HEK293 (cell line): ENCODE results near the gene RIMKLA.

Experiments used
- AEBP2 ChIP-seq: fragments of 450-650 bp; formaldehyde crosslinking; IDR thresholded peaks from 2 replicates; pipeline ENCODE4 v1.5.1; 2016; ENCODE audit warnings: missing biosample characterization, missing genetic modification characterization, borderline replicate concordance
- CTCF ChIP-seq: fragments of 450-650 bp; formaldehyde crosslinking; IDR thresholded peaks from 2 replicates; pipeline ENCODE4 v1.5.1; 2016; ENCODE audit warnings: missing biosample characterization, missing genetic modification characterization
- FEZF1 ChIP-seq: fragments of 450-650 bp; formaldehyde crosslinking; IDR thresholded peaks from 2 replicates; pipeline ENCODE4 v1.5.1; 2016; ENCODE audit warnings: missing biosample characterization, missing genetic modification characterization
- KLF1 ChIP-seq: fragments of 450-650 bp; formaldehyde crosslinking; IDR thresholded peaks from 2 replicates; pipeline ENCODE4 v1.5.1; 2016; ENCODE audit warnings: missing biosample characterization, missing genetic modification characterization
- KLF17 ChIP-seq: fragments of 450-650 bp; formaldehyde crosslinking; IDR thresholded peaks from 2 replicates; pipeline ENCODE4 v1.5.1; 2016; ENCODE audit warnings: missing biosample characterization, missing genetic modification characterization
- YY1 ChIP-seq: fragments of 450-650 bp; formaldehyde crosslinking; IDR thresholded peaks from 2 replicates; pipeline ENCODE4 v1.5.1; 2018; ENCODE audit warnings: missing biosample characterization, missing genetic modification characterization
- ZBTB10 ChIP-seq: fragments of 450-650 bp; formaldehyde crosslinking; IDR thresholded peaks from 2 replicates; pipeline ENCODE4 v1.5.1; 2016; ENCODE audit warnings: missing biosample characterization, missing genetic modification characterization
- ZNF248 ChIP-seq: fragments of 450-650 bp; formaldehyde crosslinking; IDR thresholded peaks from 2 replicates; pipeline ENCODE4 v1.5.1; 2017; ENCODE audit warnings: missing biosample characterization, missing genetic modification characterization
- ZNF292 ChIP-seq: fragments of 450-650 bp; formaldehyde crosslinking; IDR thresholded peaks from 2 replicates; pipeline ENCODE4 v1.5.1; 2016; ENCODE audit warnings: low read depth, missing biosample characterization, missing genetic modification characterization, borderline replicate concordance
- ZNF302 ChIP-seq: fragments of 450-650 bp; formaldehyde crosslinking; IDR thresholded peaks from 2 replicates; pipeline ENCODE4 v1.5.1; 2016; ENCODE audit warnings: missing biosample characterization, missing genetic modification characterization, low read depth
- ZSCAN18 ChIP-seq: fragments of 450-650 bp; formaldehyde crosslinking; IDR thresholded peaks from 2 replicates; pipeline ENCODE4 v1.5.1; 2016; ENCODE audit warnings: missing biosample characterization, missing genetic modification characterization

GRCh38 chr1:42424201-42424600, 43.6 kb downstream of the RIMKLA start:
- TF ChIP-seq AEBP2 (tag by site-specific recombination) (no peak), KLF17 (tag by site-specific recombination) (no peak), ZNF248 (no peak), CTCF (tag by site-specific recombination) (no peak), ZSCAN18 (tag by site-specific recombination) (no peak), ZNF302 (no peak), YY1 (no peak), KLF1 (no peak), ZNF292 (no peak), ZBTB10 (no peak), FEZF1 (tag by site-specific recombination) (no peak)
